GM18507 (cell line): ENCODE measurements around the gene JPT2.

Experiments used
- DNase-seq: peaks from one replicate; pipeline ENCODE4 v3.0.0; 2011; ENCODE audit warnings: low read depth; ENCODE audit not compliant: insufficient read length; ENCODE audit errors: extremely low spot score
- FAIRE-seq: peaks from 2 replicates; lab custom pipeline; 2011; peaks lifted over from hg19 to GRCh38; lab: Jason Lieb, UNC

JPT2 gene

DNA sequence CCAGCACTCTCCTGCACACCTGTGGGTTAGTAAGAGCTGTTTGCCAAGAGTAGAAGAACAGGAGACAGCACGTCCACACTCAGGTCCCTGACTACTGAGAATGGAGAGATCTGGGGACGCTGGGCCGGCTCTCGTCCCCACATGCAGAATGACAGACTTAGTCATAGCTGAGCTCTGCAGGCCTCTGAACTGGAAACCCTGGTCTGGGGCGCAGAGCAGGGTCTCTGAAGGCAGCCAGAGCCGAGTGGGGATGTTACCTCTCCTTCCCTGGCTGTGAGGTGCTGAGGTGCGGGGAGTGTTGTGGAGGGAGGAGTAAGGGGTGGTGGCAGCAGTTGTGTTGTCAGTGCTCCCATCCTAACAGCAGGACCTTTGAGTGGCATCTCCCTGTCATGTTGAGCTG, 7.2 kb upstream of the JPT2 start:
- DNase-seq, result no peak
- no peak for FAIRE-seq

DNA sequence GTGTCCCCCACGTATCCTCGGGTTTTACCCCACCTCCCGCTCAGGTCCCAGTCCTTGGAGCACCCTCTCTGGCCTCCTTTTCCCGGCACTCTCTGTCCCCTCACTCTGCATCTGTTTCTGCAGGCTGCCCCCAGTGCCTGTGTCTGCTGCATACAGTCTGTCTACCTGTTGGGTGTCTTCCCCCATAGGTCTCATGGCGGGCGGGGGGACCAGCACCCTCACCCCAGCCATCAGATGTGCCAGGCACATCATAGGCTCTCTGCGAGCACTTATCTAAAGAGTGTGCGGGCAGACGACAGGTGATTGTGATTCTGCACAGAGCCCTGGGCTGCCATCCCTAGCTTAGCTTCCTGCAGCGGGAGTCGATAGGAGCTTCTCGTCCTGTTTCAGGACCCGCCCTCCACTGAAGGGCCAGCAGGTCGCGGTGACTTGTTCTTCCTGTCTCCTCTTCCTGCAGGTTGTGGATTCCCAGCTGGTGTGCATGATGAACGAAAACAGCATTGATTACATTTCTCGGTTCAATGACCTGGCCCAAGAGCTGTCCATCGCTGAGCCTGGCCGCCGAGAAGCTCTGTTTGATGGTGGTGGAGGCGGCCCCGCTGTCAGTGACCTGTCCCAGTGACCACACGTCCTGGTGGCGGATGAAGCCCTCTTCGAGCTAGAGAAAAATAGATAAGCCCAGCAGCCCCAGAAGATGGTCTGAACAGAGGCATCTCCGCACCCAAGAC, 4.5 kb upstream of the JPT2 start:
- DNase-seq (no peak), FAIRE-seq (no peak)

DNA sequence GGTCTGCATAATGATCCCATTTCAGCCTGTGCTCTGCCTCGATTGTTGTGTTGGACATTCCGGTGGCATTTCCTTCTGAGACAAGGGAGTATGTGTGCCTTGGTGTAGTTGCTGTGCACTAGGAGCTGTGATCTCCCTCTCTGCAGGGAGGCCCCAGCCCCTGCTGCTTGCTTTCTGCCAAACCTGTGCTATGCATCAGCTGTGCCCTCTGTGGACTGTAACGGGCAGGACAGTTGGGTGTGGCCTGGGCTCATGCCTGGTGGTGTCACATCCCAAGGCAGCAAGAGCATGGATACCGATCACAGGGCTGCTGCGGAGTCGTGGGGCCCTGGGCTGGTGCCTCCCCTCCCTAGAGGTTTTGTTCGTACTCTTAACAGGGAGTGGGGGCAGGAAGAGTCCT, 3.8 kb upstream of the JPT2 start:
- FAIRE-seq (no peak), DNase-seq (no peak)

DNA sequence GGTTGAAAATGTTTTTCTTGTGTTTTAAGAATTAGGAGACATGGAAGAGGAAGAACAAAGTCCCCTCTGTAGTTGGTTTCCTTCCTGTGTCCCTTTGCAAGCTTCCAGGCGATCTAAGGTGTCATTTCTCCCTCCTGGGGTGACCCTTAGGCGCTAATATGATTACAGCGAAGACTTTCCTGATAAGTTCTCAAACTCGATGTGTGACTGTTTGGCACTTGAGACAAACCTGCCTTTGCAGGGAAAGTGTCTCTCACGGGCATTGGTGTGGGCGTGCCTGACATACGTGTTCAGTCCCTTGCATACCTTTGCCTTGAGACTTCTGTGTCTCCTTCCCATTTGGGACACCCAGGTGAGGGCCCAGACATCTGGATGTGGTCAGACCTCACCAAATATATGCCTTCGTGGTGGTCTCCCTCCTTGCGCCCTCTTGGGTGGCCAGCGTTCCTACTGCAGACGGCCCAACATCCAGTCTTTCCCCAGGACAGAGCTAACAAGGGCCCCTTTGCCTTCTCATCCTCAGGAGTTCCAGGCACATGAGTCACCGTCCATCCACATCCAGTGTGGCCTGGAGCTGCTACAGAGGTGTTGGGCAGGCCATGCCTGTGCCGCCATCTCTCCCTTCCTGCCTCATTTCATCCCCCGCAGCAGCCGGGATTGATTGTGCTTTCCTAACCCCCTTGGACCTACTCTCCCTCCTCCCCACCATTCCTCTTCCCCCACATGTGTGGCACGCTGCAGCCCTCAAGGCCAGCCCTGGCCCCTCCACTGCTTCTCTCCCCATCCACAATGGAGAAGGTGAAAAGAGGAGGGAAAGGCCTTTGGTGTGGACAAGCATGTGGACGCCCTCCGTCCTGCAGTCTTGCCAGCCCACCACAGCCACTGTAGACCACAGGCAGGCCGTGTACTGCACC, 3.1 kb upstream of the JPT2 start:
- no peak for FAIRE-seq
- no peak for DNase-seq

DNA sequence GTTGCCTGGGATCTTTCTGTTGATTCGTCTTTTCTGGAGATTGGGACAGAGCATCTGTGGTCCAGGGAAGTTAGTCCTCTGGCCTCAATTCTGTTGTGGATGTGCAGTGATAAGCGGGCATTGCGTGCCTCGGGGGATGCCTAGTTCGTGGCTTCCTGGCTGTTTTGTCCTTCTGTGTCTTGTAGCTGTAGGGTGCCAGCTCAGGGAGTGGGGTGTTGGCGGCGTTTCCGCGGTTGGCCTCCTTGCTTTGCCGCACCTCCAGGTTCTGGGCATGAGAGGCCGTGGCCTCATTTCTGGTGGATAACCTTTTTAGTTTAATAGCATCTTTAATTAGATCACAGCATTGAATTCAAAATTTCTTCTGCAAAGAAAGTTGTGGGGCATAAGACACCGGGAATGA, 1.4 kb upstream of the JPT2 start:
- FAIRE-seq (no peak), DNase-seq (no peak)

- FAIRE-seq (no peak), DNase-seq (no peak)
Measured at GRCh38 chr16:1677339-1677738, 740 bp upstream of the JPT2 start.

- FAIRE-seq (no peak), DNase-seq (no peak)
Measured at GRCh38 chr16:1678500-1679098, 520 bp downstream of the JPT2 start.

DNA sequence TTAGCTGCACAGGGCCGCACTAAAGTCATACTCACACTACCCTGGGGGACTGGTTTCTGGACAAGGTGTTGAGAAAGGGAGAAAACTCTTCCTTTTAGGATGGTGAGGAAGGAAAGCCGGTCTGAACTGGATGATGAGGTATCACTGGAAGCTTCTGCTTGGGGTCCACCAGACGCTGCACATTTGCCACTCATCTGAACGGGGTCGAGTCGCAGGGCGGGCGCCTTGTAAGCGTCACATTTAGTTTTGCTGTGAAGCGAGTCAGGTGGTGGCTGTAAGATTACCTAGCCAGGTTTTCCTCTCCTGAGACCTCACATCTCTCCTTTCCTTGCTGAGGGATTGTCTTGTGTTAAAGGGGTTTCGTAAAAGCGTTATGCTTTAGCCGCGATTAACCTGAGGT, 2.3 kb downstream of the JPT2 start:
- FAIRE-seq, result no peak

DNA sequence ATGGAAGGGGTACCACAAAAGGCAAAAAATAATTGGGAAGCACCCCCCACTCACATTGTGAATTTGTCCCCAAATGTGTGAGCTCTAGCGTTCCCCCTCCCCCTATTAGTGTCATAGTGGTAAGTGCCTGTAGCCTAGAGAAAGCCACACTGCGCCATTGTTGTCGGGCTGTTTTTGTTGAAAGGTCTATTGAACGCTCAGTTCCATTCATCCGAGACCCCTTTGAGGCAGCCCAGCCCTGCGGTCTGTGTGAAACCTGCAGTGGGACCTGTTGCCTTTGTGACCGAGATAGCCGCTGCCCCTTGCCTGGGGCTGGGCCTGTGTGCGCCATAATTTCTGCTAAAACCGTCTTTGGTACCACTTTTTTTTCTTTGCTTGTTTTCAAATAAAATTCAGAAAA, 3.0 kb downstream of the JPT2 start:
- DNase-seq (no peak), FAIRE-seq (no peak)

More for the DNA sequence above, 2.3 kb downstream of the JPT2 start:
- no peak for DNase-seq

GRCh38 chr16:1687427-1688316, 9.6 kb downstream of the JPT2 start:
- DNase-seq (no peak), FAIRE-seq (no peak)

GRCh38 chr16:1688807-1689560, 10.9 kb downstream of the JPT2 start:
- FAIRE-seq, result no peak
- no peak for DNase-seq

DNA sequence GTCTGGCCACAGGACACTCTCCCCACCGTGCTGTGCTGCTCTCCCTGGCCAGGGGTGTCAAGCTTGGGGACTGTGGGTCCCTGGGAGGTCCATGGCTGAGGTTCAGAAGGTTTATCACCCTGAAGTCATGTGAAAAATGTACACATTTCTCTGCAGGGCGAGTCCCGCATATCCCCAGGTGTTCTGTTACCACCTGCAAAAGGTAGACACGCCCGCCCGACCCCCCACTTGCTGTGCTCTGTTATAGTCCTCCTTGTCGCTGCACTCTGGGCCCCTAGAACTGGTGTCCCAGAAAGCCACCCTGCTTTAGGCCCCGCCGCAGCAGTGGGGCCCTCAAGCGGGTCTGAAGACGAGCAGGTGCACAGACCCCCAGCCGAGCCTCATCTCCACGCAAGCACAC, 11.8 kb downstream of the JPT2 start:
- FAIRE-seq (no peak), DNase-seq (no peak)

- FAIRE-seq, result no peak
- DNase-seq, result no peak
Measured at GRCh38 chr16:1690810-1691209, 12.7 kb downstream of the JPT2 start.

GRCh38 chr16:1691276-1691675, 13.2 kb downstream of the JPT2 start:
- DNase-seq (no peak), FAIRE-seq (no peak)

- FAIRE-seq (no peak), DNase-seq (no peak)
Measured at GRCh38 chr16:1691956-1692355, 13.9 kb downstream of the JPT2 start.

DNA sequence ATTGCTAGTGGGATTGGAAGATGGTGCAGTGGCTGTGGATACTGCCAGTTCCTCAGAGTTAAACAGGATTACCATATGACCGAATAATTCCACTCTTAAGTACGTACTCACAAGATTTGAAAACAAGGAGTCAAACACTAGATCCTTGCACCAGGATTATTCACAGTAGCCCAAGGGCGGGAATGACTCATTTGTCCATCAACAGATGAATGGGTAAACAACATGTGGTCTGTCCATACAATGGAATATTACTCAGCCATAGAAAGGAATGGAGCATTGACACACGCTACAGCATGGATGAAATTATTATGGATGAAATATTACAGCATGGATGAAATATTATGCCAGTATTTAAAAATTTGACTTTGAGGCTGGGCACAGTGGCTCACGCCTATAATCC, 18.8 kb downstream of the JPT2 start:
- FAIRE-seq, result no peak
- DNase-seq, result no peak

DNA sequence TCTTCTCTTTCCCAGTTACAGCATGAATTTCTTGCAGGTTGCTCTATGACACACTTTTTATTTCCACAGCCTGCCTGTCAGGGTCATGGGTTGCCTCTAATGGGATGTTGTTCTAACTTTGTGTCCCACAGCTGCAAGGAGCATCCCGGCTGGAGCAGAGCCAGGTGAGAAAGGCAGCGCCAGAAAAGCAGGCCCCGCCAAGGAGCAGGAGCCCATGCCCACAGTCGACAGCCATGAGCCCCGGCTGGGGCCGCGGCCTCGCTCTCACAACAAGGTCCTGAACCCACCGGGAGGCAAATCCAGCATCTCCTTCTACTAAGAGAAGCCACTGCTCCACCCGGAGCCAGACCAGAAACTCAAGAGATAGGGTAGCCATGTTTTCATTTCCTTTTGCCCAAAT, 20.6 kb downstream of the JPT2 start:
- DNase-seq, result no peak
- no peak for FAIRE-seq

- FAIRE-seq, result no peak
- no peak for DNase-seq
Measured at GRCh38 chr16:1700246-1700645, 22.2 kb downstream of the JPT2 start.
